ENCODE results near the gene FOXD4L3.
"Not testable (repeated sequence)": the region's sequence is repeated elsewhere in the genome, so short reads cannot be mapped to it uniquely, and the experiment has no call there.

FOXD4L3 gene

DNA sequence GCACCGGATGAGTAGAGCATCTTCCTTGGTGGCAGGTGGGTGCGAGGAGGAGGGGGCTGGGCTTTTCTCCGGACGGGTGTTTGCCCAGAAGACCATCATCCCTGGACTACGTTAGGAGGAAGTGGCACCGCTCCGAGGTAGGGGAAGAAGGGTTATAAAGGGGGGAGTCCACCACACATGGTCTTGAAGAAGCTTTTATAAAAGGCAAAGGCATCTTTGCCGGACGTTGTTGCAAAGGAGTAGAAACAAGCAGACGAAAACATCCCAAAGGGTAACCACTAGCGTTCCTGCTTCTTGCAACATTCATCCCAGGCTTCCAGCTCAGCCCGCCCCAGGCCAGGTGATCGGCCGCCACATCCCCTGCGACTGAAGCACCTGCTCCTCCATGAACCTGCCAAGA lies at the start of gene FOXD4L3:
TSS of gene FOXD4L3 (plus strand) at position 301 of the 400 bp plus-strand sequence. CDS start at position 386, 85 bp downstream.
- not testable (repeated sequence) for DNase-seq (ENCODE audit: low read depth in 4 of 4, low spot score in 1 of 4)

DNA sequence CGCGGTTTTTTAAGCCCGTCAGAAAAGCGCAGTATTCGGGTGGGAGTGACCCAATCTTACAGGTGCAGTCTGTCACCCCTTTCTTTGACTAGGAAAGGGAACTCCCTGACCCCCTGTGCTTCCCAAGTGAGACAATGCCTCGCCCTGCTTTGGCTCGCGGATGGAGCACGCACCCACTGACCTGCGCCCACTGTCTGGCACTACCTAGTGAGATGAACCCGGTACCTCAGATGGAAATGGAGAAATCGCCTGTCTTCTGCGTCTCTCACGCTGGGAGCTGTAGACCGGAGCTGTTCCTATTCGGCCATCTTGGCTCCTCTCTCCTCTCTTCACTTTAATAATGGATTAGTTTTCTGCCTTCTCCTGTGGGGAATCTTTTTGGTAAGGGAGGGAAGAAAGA lies 21.6 kb upstream of the FOXD4L3 start:
- DNase-seq (ENCODE audit: low read depth in 4 of 4, low spot score in 1 of 4): not testable (repeated sequence)

DNA sequence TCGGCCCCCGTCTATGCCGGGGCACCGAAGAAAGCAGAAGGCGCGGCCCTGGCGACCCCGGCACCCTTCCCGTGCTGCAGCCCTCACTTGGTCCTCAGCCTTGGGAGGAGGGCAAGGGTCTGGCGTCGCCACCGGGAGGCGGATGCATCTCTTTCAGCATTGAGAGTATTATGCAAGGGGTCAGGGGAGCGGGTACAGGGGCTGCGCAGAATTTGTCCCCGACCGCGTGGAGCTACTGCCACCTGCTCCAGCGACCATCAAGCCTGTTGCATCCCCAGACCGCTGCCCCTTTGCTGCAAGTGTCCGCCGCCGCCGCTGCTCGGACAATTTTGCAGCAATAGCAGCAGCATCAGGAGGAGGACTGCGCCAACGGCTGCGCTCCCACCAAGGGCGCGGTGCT lies 1.1 kb downstream of the FOXD4L3 start:
- not testable (repeated sequence) for DNase-seq (ENCODE audit: low read depth in 4 of 4, low spot score in 1 of 4)

DNA sequence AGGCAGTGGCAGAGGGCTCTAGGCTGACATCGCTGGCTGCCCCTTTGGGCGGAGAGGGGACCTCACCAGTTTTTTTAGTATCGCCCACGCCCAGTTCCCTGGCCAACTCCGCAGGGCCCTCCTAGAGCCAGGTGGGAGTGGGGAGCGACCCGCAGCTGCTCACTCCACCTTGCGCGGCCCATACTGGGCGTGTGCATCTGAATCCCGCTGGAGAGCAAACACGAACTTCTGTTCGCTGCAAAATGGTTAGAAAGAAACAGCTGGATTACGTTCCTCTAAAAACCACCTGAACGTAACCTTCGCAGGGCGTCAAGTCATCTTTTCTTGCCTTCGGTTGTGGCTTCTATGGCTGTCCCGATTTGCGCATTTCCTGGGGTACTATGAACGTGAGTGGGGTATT lies 1.5 kb downstream of the FOXD4L3 start:
- DNase-seq (ENCODE audit: low read depth in 4 of 4, low spot score in 1 of 4): not testable (repeated sequence)

DNA sequence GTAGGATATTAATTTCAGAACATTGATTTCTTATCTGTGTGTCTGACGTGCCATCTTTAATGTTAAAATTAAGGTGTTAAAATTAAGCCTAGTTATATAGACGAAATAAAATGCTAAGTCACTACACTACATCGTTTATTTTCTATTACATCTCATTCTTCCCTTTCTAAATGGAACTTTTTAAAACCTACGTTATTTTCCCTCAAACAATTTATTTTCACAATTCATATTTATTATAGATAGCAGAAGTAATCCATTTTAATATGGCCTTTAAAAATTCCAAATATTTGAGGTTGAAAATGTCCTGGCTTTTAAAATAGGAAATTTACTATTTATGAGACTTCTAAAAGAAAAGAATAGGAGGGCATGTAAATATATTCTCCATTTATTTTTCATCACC lies 2.1 kb downstream of the FOXD4L3 start:
- not testable (repeated sequence) for DNase-seq (ENCODE audit: low read depth in 4 of 4, low spot score in 1 of 4)

DNA sequence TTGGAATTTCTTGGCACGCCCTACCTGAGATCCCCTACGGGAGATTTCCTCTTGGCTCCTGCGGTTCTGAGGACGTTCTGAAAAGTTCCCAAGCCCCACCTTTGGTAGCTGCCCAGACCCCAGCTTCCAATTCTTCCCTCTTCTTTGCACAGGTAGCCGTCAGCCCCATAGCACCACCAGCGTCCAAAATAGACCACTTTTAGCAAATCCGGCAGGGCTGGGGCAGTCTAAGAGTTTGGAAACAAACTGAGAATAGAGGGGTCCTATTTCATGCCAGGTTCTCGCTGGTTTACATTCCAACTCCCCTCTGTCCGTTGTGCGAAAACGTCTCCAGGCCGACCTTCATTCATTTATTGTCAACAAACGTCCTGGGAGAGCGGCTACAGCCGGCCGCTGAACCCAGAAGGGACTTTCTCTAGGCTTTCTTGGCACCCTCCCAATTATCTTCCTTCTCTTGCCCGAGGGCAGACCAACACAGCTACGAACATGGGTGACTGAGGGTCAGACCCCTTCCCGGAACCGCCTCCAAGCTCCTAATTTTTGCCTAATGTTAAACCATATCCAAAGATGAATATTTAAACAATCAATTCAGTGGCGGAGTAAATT lies 3.1 kb downstream of the FOXD4L3 start:
- DNase-seq (ENCODE audit: low read depth in 4 of 4, low spot score in 1 of 4): not testable (repeated sequence)

DNA sequence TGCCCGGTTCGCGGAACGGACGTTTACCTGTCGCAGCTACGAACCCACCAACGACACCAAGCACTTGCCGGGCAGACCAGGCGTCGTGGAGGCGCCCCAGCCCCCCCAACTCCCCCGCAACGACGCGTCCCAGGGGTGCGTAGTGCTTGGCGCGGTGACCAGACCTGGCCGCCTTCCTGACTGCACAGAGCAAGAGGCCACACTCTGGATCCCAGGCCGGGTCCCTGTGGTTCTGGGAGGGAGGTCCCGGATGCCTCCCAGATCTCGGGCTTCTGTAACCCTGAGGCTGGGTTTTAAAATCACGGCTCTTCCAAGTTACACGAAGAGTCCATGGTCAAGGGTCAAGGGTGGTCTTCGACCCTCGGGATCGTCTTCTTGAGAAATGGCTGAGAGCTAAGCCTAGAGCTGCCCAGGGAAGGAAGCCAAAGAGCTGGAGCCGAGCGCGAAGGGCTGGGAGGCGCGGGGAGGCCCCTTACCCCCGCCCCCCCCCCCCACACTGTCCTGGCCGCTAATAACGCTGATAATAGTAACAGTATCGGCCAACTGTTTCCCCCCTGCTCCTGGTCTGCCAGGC lies 3.8 kb downstream of the FOXD4L3 start:
- not testable (repeated sequence) for DNase-seq (ENCODE audit: low read depth in 4 of 4, low spot score in 1 of 4)

DNA sequence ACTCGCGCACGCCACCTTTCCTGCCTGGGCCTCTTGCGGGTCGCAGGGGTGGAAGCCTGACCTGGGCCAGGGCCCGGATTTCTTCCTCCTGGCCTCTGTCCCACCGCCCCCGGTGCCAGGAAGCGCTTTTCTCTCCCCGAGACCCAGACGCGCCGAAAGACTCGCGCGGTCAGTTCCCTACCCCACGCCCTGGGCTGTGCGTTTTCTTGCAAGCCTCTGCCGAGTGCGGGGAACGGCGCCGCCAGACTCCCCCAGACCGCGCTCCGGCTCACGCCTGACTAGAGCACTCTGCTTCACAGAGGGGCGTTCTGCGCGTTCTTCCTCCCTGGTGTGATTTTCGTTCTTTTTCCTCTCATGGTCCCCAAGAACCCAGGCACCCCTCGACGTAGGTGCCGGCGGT lies 4.5 kb downstream of the FOXD4L3 start:
- DNase-seq (ENCODE audit: low read depth in 4 of 4, low spot score in 1 of 4): not testable (repeated sequence)

DNA sequence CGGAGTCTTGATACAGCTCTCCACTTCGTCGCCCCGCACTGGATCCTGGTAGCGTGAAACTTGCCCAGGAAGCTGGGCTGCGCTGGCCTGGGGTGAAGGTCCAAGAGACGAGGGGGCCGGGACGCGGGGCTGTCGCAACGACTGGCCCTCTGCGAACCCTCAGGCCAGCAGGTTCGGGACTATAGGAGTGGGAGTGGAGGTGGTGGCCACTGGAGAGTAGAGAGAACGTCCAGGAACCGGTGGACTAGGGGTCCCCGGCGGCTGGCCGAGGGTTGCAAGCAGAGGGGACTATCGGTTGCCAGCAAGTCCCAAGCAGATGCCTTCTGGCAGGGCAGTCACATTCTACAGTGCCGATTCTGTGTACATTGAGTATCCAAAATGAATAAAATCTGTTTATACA lies 5.0 kb downstream of the FOXD4L3 start:
- DNase-seq (ENCODE audit: low read depth in 4 of 4, low spot score in 1 of 4): not testable (repeated sequence)

DNA sequence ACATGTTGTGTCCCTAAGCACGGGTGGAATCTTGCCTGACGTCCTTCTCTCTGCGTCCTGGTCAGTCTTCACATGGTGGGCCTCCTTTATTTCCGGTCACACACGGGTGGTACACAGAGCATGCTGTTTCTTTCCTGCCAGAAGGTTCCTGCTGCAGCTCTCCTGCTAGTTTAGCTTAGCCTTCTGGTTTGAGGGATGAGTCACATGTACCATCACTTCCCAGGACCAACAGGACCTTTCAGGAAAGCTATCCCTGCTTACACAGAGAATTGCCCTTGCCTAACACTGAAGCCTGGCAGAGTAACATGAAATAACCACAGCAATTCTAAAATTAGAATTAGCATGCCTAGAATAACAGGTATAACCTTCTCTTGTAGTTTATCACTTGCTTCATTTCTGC lies 8.5 kb downstream of the FOXD4L3 start:
- DNase-seq (ENCODE audit: low read depth in 4 of 4, low spot score in 1 of 4): not testable (repeated sequence)

DNA sequence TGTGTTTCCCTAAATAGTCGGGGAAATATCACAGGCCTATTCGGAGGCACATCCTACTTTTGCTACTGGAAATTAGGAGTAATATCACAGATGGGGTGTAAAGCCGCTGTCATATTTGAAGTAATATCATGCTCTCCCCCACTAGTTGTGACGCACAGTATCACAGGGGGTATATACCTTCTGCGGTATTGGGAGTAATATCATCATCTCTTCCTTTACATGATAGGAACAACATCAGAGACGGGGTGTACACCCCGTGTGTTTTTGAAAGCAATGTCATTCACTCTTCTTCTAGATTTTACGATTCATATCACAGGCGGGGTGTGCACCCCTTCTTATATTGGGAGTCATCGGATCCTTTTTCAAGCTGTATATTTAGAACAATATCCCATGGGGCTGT lies 15.5 kb downstream of the FOXD4L3 start:
- not testable (repeated sequence) for DNase-seq (ENCODE audit: low read depth in 4 of 4, low spot score in 1 of 4)

DNA sequence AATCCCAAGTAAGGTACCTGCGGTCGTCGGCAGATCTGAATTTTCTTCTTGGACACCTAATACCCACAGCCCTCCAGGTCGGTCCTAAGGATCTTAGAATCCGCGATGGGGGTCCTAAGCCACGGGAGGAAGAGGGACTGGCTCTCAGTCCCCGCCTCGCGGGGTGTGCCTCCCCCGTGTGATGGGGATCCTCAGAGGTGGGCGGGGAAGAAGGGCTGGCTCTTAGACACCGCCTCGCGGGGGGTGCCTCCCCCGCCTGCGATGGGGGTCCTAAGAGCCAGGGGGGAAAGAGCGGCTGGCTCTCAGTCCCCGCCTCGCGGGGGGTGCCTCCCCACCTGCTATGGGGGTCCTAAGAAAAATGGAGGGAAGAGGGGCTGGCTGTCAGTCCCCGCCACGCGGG lies 21.1 kb downstream of the FOXD4L3 start:
- DNase-seq (ENCODE audit: low read depth in 4 of 4, low spot score in 1 of 4): not testable (repeated sequence)

DNA sequence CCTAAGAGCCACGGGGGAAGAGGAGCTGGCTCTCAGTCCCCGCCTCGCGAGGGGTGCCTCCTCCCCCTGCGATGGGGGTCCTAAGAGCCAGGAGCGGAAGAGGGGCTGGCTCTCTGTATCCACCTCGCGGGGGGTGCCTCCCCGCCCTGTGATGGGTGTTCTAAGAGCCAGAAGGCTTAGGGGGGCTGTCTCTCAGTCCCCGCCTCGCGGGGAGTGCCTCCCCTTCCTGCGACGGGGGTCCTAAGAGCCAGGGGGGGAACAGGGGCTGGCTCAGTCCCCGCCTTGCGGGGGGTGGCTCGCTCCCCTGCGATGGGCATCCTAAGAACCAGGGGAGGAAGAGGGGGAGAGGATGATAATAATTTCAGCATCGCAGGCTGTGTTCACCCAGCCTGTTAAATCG lies 21.9 kb downstream of the FOXD4L3 start:
- DNase-seq (ENCODE audit: low read depth in 4 of 4, low spot score in 1 of 4): not testable (repeated sequence)

DNA sequence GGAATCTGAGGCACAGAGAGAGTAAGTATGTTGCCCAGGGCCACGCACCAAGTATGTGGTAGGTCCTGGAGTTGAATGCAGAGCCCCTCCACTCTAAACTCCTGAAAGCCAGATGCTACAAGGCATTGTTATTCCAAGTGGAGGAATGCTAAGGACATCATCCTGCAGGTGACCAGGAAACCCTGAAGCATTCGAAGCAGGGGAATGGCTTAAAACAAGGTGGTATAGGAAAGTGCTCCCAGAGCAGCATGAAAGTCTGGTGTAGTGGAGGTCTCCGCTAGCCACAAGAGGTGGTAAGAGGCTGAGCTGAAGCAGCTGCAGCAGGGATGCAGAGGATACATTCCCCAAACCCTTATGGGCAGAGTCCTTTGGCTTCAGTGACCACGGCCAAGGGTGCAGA lies 26.4 kb downstream of the FOXD4L3 start:
- DNase-seq (ENCODE audit: low read depth in 4 of 4, low spot score in 1 of 4): not testable (repeated sequence)

DNA sequence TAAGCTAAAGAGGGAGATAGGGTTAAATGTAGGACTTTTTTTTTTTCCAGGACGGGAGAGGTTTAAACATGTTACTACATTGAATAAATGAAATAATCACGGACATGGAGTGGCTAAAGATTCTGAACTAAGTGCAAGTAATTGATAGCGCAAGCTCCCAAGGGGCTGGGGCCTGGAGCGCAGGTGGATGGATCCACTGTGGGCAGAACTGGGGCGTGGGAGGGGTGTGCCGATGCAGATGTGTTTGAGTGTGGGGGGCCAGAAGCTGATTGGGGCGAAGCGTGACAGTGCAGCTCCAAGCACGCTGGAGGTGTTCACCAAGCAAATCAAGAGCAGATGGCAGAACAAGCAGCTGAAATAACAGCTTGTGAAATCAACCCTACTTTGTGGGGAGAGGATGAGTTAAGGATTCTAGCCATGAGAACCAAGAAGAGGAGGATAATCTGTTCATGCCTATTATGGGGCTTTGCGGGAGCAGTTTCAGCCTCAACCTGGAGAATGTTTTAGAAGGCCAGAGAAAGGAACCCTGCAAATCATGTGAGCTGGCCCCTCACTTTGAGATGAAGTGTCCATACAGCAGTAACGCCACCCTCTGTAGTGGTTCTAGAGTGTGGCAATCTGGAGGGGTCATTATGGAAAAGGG lies 28.0 kb downstream of the FOXD4L3 start:
- not testable (repeated sequence) for DNase-seq (ENCODE audit: low read depth in 4 of 4, low spot score in 1 of 4)

DNA sequence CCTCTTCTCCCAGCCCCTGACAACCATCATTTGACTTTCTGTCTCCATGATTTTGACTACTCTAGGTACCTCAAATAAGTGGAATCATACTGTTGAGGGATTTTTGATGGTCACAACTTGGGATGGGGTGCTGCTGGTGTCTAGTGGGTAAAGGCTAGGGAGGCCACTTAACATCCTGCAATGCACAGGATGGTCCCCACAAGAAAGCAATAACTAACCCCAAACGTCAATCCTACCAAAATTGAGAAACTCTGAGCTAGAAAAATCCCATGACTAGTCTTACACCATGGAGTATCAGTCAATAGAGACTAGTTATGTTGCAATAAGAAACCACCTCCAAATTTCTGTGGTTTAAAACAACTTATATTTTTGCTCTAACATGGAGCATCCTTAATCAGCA lies 29.5 kb downstream of the FOXD4L3 start:
- not testable (repeated sequence) for DNase-seq (ENCODE audit: low read depth in 4 of 4, low spot score in 1 of 4)

DNA sequence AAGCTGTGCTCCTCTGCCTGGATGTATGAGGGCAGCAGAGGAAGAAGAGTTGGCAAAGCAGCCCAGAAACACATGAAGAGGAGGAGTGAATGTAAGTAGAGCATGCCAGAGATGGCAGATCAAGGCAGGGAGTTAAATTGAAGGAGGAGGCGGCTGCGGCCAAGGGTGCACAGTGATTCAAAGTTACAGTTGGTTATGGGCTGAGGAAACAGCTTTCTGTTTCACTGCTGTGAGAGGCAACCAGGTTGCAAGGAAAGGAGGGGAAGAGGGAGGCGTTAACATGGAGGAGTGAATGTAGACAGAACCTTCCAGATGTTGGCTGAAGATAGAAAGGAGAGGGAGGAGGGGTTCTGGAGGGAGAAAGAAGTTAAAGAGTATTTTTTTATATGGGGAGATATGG lies 33.3 kb downstream of the FOXD4L3 start:
- DNase-seq (ENCODE audit: low read depth in 4 of 4, low spot score in 1 of 4): not testable (repeated sequence)

DNA sequence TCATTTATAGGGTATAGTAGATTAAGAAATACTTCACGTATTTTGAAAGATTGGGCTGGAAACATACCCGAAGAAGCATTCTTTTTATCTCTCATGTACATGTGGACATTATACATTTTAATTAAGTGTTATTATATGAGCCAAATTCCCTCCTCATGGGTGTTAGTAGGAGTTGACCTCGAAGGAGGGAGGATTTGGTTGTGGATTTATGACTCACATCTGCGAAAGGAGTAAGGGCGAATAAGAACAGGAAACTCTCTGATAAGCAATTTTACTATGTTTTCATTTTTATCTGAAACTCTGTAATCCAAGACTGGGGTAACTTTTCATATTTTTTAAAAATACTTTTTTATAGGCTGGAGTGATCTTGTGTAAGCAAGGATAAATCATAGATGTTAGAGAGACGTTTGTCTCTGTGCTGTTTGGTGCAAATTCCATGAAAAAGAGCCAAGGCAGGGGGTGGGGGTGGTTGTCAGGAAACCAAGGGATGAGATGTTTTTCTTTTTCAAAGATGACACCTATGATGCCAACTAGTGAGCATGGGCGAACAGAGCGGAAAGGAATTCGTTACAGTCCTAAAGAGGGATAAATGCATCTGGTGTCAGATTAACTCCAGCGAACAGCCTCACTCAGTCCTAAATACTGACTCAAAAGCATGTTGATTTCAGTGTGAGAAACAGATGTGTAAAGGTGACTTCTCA lies 34.1 kb downstream of the FOXD4L3 start:
- DNase-seq (ENCODE audit: low read depth in 4 of 4, low spot score in 1 of 4): not testable (repeated sequence)

DNA sequence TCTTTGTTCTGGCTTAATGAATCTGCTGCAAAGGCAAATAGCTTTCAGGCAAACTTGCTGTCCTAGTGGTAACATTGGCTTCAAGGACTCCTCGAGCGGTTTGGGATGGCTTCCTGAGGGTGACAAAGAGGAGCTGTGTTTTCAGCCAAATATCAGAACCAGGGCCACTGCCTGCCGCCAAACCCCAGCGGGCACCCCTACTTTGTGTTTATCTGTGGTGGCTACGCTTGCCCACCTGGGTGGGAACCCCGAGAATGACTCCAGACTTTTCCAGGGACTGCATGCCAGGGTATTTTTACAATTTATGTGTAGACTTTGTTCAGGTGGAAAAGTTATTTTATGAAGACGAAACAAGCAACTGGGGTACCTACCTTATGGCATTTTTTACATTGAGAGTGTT lies 35.3 kb downstream of the FOXD4L3 start:
- not testable (repeated sequence) for DNase-seq (ENCODE audit: low read depth in 4 of 4, low spot score in 1 of 4)

DNA sequence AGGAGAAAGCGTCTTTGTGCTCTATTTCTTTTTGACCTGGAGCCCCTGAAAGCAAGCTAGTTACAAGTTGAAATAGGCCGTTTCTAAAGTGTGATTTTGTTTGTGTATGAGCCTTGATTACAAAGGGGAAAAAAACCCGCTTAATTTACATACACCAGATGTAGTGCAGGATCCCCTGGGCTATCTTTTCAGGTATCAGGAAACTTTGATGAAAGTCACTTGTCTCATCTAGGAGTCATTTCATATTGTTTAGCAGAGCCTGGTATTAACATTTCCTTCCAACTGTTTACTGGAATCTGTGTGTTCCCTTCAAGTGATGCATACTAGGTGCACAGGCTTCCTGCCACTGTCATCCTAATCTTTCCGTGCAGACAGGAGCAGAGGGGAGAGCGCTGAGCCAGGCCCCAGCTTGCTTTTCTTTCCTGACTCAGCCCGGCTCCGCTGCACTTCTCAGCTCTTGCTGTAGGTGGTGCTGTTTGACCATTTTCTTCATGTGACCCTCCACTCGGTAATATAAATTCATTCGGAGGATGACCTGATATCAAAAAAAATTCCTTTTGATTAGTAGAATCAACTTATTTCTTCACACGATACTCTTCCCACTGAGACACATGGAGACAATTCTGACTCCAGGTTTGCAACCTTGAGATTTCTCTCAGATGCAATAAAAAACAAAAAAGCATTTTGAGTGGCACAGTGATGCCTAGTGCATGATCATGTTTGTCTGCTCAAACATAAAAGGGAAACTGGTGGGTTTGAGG lies 39.8 kb downstream of the FOXD4L3 start:
- not testable (repeated sequence) for DNase-seq (ENCODE audit: low read depth in 4 of 4, low spot score in 1 of 4)

DNA sequence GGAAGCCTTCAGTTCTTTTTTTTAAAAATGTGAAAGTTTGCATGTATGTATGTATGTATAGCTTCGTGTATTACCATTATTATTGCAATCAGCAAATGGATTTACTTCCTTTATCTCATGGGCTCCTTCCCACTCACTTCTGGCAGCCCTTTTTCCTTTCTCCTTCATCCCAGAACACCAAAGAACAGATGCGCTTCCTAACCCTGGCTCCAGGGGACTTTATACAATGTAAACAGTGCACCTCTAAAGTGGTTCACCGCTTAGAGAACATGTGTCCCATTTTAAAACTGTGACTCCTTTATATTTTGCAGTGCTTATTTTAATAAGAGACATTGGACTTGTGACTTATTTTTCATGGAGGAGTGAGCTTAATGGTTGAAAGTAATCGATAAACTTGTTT lies 40.6 kb downstream of the FOXD4L3 start:
- DNase-seq (ENCODE audit: low read depth in 4 of 4, low spot score in 1 of 4): not testable (repeated sequence)

All from stimulated activated CD4-positive, alpha-beta T cell treated with anti-CD3 and anti-CD28 coated beads, Interleukin-1b, Interleukin-23, amount 100 ng/mL, for 24 hours (primary cell).